Measurements from ENCODE around the gene RPS19. TPM values are rescaled to one million over a fixed set of nuclear protein-coding genes. Genes with fewer than 3 reads are reported as not detected.

The RPS19 gene
- total RNA-seq: 100 to 1,000 TPM; 275 to 344 TPM
- polyA plus RNA-seq: 100 to 1,000 TPM; 608 to 655 TPM

- DNase-seq (ENCODE audit: low spot score): peak; percentile 99
- Histone ChIP-seq H3K36me3 (ENCODE audit: control insufficient read depth in 4 of 4, insufficient read depth in 3 of 4, low read depth in 1 of 4, low read length in 3 of 4) (peaks cover 9 to 33% (median 28%) of the 10 kb centered on the region in 4 donors), H3K9me3 (ENCODE audit: control insufficient read depth in 4 of 4, low read length in 3 of 4) (no peaks in the 10 kb centered on the region), H3K27ac (ENCODE audit: low read depth in 1 of 2, low read length in 2 of 2) (peak within 1 kb of the TSS; percentile 99 to 100), H3K9ac (ENCODE audit: low read depth in 1 of 2, low read length in 2 of 2) (peak within 1 kb of the TSS; percentile 69 to 88), H3K4me1 (ENCODE audit: control insufficient read depth in 4 of 4, insufficient read depth in 4 of 4, low read length in 3 of 4) (peaks cover 4 to 29% (median 24%) of the 10 kb centered on the region in 4 donors), H3K4me3 (ENCODE audit: low read depth in 1 of 3, low read length in 3 of 3) (peak within 1 kb of the TSS; percentile 70 to 92 (median 86)), H3K27me3 (ENCODE audit: control insufficient read depth in 4 of 4, insufficient read depth in 4 of 4, low read length in 3 of 4) (no peaks in the 10 kb centered on the region)
- peak; percentile 99 for TF ChIP-seq NR2F2 (IDR thresholded peaks at IDR 0.05)
- TF ChIP-seq HNF4G (IDR thresholded peaks at IDR 0.05): no peak
- peak; percentile 71 for TF ChIP-seq CTCF (IDR thresholded peaks at IDR 0.05; ENCODE audit: low read depth, low read length, missing input control)
- TF ChIP-seq YY1 (IDR thresholded peaks at IDR 0.05): peak; percentile 90
- peak; percentile 50 to 79 for TF ChIP-seq JUND (IDR thresholded peaks at IDR 0.05)
- TF ChIP-seq GABPA (IDR thresholded peaks at IDR 0.05 in 1 of 2, conservative IDR thresholded peaks at IDR 0.05 in 1 of 2): peak; percentile 92 to 98
- TF ChIP-seq RXRA (IDR thresholded peaks at IDR 0.05): peak; percentile 72 to 87
- peak; percentile 5 for TF ChIP-seq FOXA2 (IDR thresholded peaks at IDR 0.05)
- TF ChIP-seq MAX (IDR thresholded peaks at IDR 0.05): peak; percentile 100
- peak; percentile 99 for TF ChIP-seq ZBTB33 (IDR thresholded peaks at IDR 0.05)
- peak; percentile 80 for TF ChIP-seq TAF1 (conservative IDR thresholded peaks at IDR 0.05)
- peak; percentile 37 for TF ChIP-seq ATF3 (IDR thresholded peaks at IDR 0.05)
- TF ChIP-seq RAD21 (IDR thresholded peaks at IDR 0.05): peak in 1 of 2 donors; percentile 70
- peak; percentile 96 for TF ChIP-seq SP1 (IDR thresholded peaks at IDR 0.05)
- no peak for TF ChIP-seq HNF4A (conservative IDR thresholded peaks at IDR 0.05)
- no peak for TF ChIP-seq REST (IDR thresholded peaks at IDR 0.05)
- peak; percentile 99 for TF ChIP-seq EGR1 (IDR thresholded peaks at IDR 0.05; ENCODE audit: low read depth in 2 of 2)
- TF ChIP-seq FOXA1 (IDR thresholded peaks at IDR 0.05): peak; percentile 5
- under 1% methylated on average over 76 of the region's 76 CpGs for WGBS
These were observed at the start of gene RPS19 for GRCh38 chr19:41859618-41860418. TSS of gene RPS19 (plus strand) at chr19:41860255. CDS start at chr19:41860775, 520 bp downstream.
